ENCODE results near the gene PEMT.

DNA sequence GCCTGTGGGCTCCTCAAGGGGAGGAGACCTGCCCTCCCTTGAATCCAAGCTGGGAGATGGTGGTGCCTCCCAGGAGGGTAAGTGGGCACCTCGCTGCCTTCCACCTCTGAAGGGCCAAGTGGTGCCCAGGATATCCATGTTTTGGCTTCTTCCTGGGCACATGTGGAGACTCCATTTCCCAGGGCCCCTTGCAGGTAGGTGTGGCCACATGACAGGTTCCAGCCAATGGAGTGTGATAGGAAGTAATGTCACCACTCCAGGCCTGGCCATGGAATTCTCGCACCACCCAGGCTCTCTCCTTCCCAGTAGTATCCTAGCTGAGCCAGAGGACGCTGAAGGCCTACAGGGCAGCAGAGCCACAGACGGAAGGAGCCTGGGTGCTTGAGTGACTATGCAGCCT, 17.6 kb upstream of the PEMT start:
- TF ChIP-seq, protein P1, sequence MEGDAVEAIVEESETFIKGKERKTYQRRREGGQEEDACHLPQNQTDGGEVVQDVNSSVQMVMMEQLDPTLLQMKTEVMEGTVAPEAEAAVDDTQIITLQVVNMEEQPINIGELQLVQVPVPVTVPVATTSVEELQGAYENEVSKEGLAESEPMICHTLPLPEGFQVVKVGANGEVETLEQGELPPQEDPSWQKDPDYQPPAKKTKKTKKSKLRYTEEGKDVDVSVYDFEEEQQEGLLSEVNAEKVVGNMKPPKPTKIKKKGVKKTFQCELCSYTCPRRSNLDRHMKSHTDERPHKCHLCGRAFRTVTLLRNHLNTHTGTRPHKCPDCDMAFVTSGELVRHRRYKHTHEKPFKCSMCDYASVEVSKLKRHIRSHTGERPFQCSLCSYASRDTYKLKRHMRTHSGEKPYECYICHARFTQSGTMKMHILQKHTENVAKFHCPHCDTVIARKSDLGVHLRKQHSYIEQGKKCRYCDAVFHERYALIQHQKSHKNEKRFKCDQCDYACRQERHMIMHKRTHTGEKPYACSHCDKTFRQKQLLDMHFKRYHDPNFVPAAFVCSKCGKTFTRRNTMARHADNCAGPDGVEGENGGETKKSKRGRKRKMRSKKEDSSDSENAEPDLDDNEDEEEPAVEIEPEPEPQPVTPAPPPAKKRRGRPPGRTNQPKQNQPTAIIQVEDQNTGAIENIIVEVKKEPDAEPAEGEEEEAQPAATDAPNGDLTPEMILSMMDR (IDR thresholded peaks at IDR 0.05; ENCODE audit: low read length) = no peak
- TF ChIP-seq EZH2 (IDR thresholded peaks at IDR 0.05; ENCODE audit: borderline replicate concordance, low read length) = no peak
